GM12801 (cell line): Measurements from ENCODE around the gene PCCA.

Source experiments
- CTCF ChIP-seq: IDR thresholded peaks from one replicate; pipeline ENCODE4 v1.5.1; 2011; ENCODE audit warnings: control low read depth; ENCODE audit not compliant: insufficient read length; ENCODE audit errors: extremely low read depth

PCCA gene

GRCh38 chr13:100473501-100474044 lies 384.7 kb downstream of the PCCA start:
- no peak for TF ChIP-seq CTCF

- no peak for TF ChIP-seq CTCF
These were observed 388.1 kb downstream of the PCCA start for GRCh38 chr13:100476963-100477362.

DNA sequence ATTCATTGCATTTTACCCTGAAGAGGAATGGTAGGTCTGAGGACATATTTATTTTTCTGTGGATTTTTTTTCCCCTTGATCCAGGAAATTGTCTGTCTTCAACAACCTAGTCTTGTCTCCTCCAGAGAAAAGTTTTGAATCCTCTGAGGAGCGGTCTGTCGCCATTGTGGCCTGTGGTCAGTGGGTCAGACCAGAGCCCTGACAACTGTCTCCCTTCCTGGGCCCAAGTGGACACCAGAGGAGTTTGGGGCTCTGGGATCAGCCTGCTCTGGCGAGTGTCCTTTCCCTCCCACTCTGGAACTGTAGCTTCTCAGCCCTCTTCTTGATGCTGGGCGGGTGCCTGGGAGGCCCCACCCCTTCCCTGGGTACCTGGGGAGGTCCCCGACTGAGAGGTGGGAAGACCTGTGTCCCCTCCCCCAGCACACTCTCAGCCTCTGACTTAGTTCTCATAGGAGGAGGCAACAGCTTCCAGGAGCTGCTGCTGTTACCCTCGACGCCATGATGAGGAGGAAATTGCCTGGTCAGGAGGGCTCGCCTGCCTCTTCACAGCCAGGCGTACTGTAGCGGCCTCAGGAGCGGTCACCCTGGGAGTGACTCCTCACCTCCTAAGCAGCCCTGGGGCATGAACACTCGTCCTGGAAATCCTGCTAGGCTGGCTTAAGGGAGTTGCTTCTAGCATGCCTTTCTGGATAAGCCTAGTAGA lies 389.4 kb downstream of the PCCA start:
- TF ChIP-seq CTCF = no peak

DNA sequence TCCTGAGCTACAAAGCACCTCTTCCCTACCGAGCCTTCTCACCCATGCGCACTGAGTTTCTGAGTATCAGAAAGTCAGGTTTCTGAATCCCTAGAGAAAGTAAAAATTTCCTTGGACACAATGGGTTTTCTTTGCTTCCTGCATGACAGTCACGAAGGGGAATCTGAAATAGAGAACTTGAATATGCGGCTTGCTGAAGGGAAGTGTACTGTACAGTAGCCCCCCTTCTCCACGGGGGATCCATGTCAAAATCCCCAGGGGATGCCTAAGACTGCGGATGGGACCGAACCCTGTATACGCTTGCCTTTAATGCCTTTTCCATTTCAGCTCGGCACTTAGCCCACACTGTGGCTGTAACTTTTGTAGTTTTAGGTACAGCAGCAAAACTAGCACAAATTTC lies 391.8 kb downstream of the PCCA start:
- TF ChIP-seq CTCF = no peak

- TF ChIP-seq CTCF = no peak
These were observed 394.2 kb downstream of the PCCA start for GRCh38 chr13:100483139-100483538.

- no peak for TF ChIP-seq CTCF
These were observed 395.0 kb downstream of the PCCA start for GRCh38 chr13:100483841-100484381.

GRCh38 chr13:100484702-100485101 lies 395.8 kb downstream of the PCCA start:
- no peak for TF ChIP-seq CTCF
